Right lobe of liver (tissue), 4 donors: Measurements from ENCODE around the gene AGRN.

Experiments used
- POLR2A ChIP-seq: fragments of 450-650 bp; IDR thresholded peaks from one replicate; pipeline ENCODE4 v1.6.1; 2017; ENCODE audit warnings: antibody characterized with exemption, mild to moderate bottlenecking
- TF ChIP-seq, protein P1 (sequence below), 4 donors: fragments of 200-600 bp in 3 of 4; fragments of 450-650 bp in 1 of 4; IDR thresholded peaks; one replicate each; pipeline versions ENCODE4 v1.5.1 to v1.8.0; 2016 to 2022; ENCODE audit warnings: antibody characterized with exemption in 4 of 4, mild to moderate bottlenecking in 2 of 4
- donor health status: DM: no; HTN: no; CAD: no.
- donor health status: DM: no; HTN: no; CAD: no.
- donor health status: DM: no; HTN: yes; CAD: no.

- TF ChIP-seq, protein P1, sequence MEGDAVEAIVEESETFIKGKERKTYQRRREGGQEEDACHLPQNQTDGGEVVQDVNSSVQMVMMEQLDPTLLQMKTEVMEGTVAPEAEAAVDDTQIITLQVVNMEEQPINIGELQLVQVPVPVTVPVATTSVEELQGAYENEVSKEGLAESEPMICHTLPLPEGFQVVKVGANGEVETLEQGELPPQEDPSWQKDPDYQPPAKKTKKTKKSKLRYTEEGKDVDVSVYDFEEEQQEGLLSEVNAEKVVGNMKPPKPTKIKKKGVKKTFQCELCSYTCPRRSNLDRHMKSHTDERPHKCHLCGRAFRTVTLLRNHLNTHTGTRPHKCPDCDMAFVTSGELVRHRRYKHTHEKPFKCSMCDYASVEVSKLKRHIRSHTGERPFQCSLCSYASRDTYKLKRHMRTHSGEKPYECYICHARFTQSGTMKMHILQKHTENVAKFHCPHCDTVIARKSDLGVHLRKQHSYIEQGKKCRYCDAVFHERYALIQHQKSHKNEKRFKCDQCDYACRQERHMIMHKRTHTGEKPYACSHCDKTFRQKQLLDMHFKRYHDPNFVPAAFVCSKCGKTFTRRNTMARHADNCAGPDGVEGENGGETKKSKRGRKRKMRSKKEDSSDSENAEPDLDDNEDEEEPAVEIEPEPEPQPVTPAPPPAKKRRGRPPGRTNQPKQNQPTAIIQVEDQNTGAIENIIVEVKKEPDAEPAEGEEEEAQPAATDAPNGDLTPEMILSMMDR (IDR thresholded peaks at IDR 0.05), result no peak
- no peak for TF ChIP-seq POLR2A
These were observed 45.7 kb upstream of the AGRN start for GRCh38 chr1:974293-974640.
